HG03442 (cell line): ENCODE data around the gene ITGAX.
"Not testable (repeated sequence)": the region's sequence is repeated elsewhere in the genome, so short reads cannot be mapped to it uniquely, and the experiment has no call there.

Experiments
- ATAC-seq: cut with Tn5 transposase; IDR thresholded peaks from one replicate; pipeline ENCODE4 v1.9.1; 2021; ENCODE audit warnings: mild to moderate bottlenecking, moderate library complexity; ENCODE audit not compliant: unreplicated experiment

The ITGAX gene

DNA sequence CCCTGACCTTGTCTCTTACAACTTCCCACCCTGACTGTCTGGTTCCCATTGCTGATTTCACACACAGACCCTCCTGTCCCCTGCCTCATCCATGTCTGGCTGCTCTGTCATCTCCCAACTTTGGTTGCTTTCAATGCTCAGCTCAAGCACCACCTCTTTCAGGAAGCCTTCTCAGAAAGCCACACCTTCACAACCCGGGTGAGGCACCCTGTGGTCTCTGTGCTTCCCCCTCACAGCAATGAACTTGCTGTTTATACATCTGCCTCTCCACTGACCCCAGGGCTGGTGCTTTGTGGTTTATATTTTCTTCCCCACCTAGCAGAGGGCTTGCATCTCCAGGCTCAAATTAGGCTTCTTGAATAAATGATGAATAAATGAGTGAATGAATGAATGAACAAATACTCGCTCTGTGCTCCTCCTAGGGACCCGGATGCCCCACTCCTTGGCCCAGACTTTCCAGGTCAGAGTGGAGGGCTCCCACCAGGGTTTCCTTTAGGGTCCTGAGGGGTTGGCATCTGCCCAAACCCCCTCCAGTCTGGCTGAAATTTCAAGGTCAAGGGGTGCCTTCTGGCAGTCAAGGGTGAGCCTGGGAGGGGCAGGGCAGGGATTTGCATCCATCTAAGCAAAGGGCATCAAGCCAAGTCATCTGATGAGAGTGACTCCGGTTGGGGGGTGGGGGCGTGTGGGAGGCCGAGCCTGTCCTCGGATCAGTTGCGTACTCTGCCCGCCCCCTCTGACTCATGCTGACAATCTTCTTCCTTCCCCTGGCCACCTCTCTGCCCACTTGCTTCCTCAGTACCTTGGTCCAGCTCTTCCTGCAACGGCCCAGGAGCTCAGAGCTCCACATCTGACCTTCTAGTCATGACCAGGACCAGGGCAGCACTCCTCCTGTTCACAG is at the start of gene ITGAX:
TSS of gene ITGAX (plus strand) at position 783 of the 898 bp plus-strand sequence. CDS start at position 862, 79 bp downstream.
- peak; percentile 71 for ATAC-seq

DNA sequence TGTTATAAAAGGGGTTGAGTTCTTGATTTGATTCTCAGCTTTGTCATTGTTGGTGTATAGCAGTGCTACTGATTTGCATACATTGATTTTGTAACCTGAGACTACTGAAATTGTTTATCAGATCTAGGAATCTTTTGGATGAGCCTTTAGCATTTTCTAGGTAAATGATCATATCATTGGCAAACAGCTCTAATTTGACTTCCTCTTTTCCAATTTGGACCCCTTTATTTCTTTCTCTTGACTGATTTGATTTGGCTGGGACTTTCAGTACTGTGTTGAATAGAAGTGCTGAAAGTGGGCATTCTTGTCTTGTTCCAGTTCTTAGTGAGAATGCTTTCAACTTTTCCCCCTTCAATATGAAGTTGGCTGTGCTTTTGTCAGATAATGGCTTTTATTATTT is 49.8 kb upstream of the ITGAX start:
- no peak for ATAC-seq

DNA sequence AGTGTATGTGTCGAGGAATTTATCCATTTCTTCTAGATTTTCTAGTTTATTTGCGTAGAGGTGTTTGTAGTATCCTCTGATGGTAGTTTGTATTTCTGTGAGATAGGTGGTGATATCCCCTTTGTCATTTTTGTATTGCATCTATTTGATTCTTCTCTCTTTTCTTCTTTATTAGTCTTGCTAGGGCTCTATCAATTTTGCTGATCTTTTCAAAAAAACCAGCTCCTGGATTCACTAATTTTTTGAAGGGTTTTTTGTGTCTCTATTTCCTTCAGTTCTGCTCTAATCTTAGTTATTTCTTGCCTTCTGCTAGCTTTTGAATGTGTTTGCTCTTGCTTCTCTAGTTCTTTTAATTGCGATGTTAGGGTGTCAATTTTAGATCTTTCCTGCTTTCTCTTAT is 46.6 kb upstream of the ITGAX start:
- ATAC-seq, result not testable (repeated sequence)

DNA sequence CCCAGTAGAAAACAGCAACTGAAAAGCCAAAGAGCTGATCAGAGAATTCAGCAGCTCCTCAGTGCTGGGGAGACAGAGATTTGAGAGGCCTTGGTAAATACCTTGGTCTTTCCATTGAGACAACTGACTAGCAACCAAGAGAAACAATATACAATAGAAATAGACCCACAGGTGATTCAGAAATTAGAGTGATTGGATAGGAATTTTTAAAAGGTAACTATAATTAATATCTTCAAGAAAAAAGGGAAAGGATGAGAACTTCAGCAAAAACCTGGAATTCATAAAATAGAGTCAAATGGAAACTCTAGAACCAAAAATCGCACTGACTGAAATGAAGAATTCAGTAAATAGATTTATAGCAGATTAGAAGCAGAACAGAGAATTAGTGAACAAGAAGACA is 32.5 kb upstream of the ITGAX start:
- no peak for ATAC-seq

DNA sequence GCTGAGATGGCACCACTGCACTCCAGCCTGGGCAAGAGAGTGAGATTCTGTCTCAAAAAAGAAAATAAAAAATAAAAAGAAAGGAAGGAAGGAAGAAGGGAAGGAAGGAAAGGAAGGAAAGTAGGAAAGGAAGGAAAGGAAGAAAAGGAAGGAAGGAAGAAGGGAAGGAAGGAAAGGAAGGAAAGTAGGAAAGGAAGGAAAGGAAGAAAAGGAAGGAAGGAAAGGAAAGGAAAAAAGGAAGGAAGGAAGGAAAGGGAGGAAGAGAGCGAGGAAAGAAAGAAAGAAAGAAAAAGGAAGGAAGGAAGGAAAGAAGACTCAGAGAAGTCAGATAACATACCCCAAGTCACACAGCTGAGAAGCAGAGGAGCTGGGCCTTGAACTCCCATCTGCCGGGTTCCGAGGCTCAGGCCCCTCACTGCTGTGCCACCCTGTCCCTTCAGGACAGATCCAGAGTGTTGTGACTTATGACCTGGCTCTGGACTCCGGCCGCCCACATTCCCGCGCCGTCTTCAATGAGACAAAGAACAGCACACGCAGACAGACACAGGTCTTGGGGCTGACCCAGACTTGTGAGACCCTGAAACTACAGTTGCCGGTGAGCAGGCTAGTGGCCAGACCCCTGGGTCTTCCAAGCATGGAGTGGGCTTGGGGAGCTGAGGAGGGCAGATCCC is 30.9 kb upstream of the ITGAX start:
- no peak for ATAC-seq

DNA sequence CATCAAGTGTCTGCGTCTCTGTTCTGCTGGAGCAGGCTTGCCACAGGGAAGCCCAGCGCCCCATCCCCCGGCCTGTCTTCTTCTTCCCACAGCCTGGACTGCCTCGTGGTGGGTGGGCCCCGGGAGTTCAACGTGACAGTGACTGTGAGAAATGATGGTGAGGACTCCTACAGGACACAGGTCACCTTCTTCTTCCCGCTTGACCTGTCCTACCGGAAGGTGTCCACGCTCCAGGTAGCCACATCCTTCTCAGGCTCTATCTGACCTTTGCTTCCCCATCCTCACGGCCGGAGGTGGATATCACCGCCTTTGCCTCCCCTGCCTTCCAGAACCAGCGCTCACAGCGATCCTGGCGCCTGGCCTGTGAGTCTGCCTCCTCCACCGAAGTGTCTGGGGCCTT is 29.8 kb upstream of the ITGAX start:
- no peak for ATAC-seq

DNA sequence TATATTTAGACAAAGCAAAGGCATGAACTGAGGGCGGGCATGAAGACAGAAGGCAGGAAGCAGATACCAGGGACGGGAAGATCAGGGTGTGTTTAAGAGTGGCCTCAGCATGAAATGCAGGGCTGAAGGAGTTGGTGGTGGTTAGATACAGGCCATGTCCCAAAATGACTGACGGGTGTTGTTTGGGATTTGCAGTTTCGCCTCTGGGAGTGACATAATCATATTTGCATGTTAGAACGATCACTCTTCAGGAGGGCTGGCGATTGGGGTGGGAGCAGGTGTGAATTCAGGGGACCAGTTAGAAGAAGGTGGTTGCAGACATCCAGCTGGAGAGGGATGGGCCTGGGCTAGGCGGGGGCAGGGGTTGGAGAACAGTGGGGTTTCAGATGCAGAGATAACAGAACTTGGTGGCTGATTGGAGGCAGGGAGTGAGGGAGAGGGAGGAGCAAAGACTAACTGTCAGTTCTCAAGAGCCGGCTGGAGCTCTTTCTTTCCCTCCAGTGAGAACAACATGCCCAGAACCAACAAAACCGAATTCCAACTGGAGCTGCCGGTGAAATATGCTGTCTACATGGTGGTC is 27.2 kb upstream of the ITGAX start:
- ATAC-seq, result no peak

DNA sequence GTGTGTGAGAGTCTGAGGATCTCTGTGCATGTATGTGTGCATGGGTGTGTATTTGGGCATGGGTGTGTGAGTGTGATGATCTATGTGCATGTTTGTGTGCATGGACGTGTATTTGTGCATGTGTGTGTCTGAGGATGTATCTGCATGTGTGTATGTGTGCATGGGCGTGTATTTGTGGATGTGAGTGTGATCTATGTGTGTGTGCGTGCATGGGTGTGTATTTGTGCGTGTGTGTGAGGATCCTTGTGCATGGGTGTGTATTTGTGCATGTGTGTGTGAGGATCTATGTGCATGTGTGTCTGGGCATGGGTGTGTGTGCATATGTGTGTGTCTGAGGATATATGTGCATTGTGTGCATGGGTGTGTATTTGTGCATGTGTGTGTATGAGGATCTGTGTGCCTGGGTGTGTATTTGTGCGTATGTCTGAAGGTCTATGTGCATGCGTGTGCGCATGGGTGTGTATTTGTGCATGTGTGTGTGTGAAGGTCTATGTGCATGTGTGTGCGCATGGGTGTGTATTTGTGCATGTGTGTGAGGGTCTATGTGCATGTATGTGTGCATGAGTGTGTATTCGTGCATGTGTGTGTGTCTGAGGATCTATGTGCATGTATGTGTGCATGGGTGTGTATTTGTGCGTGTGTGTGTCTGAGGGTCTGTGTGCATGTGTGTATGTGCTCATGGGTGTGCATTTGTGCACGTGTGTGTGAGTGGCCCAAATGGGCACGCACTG is 26.5 kb upstream of the ITGAX start:
- ATAC-seq, result no peak

DNA sequence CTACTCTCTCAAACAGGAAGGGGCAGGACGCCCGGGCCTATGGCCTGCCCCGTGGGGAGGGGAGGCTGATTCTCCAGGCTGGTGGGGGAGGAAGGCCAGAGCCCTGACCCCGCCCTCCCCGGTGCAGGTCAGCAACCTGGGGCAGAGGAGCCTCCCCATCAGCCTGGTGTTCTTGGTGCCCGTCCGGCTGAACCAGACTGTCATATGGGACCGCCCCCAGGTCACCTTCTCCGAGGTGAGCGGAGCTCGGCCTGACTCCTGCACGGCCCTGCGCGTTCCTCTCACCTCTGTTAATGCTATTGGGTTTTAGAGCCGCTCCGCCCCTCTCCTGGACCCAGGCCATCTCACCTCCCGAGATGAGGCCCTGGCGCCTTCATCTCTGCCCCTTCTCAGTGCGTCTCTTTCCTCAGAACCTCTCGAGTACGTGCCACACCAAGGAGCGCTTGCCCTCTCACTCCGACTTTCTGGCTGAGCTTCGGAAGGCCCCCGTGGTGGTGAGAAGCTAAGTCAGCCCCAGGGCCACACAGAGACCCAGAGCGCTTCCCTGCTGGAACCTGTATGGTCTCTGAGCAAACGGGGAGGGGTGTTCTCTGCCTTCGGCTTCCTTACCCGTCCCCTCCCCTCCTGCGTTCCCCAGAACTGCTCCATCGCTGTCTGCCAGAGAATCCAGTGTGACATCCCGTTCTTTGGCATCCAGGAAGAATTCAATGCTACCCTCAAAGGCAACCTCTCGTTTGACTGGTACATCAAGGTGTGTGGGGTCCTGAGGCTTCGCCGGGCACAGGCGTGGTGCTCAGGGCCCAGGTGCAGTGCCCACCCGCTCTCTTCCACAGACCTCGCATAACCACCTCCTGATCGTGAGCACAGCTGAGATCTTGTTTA is 25.1 kb upstream of the ITGAX start:
- no peak for ATAC-seq

DNA sequence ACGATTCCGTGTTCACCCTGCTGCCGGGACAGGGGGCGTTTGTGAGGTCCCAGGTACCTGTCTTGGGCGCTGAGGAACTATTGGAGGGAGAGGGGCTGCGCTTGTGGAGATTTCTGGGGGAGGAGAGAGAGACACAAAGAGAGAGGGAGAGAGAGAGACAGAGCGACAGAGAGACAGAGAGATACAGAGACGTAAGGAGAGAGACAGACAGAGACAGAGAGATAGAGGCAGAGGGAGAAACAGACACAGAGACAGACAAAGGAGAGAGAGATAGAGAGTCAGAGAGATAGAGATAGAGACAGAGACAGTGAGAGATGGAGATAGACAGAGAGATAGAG is 24.5 kb upstream of the ITGAX start:
- no peak for ATAC-seq

DNA sequence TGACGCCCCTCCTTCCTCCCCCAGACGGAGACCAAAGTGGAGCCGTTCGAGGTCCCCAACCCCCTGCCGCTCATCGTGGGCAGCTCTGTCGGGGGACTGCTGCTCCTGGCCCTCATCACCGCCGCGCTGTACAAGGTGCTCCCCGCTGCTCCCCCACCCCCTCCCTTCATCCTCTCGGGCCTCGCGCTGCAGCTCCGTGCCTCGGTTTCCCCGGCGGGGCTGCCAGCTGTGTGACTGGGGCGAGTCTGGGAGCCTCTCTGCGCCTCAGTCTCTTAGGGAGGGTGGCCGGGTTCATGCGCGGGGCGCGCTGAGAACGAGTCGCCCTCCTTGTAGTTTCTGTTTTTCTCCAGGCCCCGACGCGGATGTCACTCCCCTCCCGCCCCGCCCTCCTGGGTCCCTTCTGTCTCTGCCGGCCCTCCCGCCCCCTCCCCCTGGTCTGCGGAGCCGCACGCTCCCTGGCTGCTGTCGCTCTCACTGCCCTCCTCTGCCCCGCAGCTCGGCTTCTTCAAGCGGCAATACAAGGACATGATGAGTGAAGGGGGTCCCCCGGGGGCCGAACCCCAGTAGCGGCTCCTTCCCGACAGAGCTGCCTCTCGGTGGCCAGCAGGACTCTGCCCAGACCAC is 23.7 kb upstream of the ITGAX start:
- no peak for ATAC-seq

DNA sequence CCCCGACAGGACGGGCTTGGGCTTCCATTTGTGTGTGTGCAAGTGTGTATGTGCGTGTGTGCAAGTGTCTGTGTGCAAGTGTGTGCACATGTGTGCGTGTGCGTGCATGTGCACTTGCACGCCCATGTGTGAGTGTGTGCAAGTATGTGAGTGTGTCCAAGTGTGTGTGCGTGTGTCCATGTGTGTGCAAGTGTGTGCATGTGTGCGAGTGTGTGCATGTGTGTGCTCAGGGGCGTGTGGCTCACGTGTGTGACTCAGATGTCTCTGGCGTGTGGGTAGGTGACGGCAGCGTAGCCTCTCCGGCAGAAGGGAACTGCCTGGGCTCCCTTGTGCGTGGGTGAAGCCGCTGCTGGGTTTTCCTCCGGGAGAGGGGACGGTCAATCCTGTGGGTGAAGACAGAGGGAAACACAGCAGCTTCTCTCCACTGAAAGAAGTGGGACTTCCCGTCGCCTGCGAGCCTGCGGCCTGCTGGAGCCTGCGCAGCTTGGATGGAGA is 23.1 kb upstream of the ITGAX start:
- no peak for ATAC-seq

DNA sequence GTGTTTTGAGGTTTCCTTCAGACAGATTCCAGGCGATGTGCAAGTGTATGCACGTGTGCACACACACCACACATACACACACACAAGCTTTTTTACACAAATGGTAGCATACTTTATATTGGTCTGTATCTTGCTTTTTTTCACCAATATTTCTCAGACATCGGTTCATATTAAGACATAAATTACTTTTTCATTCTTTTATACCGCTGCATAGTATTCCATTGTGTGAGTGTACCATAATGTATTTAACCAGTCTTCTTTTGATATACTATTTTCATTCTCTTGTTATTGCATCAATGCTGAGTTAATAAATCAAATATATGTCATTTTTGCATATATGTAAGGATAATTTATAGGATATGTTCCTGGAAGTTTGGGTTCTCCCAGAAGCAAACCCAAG is 22.4 kb upstream of the ITGAX start:
- ATAC-seq, result no peak

DNA sequence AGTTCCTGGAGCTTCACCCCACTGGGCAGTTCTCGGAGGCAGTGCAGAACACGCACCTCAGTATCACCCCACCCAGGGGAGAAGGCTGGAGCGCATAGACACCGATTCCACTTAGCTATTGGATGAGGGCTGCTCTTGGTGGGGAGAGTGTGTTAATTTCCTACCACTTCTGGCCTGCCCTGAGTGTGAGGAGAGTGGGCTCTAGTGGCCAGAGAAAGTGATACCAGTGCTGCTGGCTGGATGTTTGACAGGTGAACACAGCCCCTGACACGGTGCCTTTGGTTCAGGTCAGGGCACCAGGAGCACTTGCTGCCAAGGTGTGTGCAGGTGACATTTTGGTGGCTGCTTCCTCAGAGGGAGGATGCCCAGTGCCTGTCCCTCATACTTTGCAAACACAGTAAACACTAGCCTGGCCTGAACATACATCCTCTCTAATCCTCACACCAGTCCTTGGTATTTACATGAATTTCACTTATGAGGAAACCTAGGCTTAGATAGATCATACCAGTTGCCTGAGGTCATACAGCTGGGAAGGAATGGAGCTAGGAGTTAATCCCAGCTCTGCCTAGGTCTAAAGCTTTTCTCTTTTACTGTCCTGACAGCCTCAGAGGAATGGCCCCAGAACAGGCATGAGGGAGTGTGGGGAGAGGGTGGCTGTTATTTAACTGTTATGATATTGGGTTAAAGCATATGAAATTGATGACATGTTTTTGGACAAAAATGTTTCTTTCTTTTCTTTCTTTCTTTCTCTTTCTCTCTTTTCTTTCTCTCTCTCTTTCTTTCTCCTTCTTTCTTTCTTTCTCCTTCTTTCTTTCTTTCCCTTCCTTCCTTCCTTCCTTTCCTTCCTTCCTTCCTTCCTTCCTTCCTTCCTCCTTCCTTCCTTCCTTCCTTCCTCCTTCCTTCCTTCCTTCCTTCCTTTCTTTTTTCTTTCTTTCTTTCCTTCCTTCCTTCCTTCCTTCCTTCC is 21.0 kb upstream of the ITGAX start:
- peak; percentile 59 for ATAC-seq

DNA sequence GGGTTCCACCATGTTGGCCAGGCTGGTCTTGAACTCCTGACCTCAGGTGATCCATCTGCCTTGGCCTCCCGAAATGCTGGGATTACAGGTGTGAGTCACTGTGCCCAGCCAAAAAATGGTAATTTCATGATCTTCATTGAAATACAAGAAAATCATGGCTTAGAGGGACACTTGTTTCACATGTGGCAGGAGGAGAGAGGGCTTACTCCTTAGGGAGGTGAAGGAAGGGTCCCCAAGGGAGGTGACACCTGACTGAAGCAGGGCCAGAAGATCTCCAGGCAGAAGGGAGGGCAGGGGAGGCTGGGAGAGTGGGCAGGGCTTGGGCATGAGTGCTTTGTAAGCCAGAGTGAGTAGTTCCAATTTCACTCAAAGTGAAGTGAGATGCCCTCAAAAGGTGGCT is 20.0 kb upstream of the ITGAX start:
- ATAC-seq, result no peak

DNA sequence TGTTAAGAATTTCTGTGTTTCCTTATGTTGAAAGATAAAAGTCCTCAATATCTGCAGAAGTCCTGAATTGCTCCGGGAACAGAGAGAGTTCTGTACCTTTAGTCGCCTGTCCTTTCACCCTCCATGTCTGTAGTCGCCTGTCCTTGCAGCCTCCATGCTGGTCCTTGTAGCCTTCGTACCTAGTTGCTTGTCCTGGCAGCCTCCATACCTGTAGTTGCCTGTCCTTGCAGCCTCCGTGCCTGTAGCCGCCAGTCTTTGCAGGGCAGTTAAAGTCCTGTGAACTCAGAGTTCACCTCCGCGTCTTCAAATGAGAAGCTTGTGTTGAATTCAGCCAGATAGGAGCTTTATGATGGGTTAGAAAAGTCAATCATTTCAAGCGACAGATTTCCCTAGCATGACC is 19.5 kb upstream of the ITGAX start:
- ATAC-seq, result no peak

DNA sequence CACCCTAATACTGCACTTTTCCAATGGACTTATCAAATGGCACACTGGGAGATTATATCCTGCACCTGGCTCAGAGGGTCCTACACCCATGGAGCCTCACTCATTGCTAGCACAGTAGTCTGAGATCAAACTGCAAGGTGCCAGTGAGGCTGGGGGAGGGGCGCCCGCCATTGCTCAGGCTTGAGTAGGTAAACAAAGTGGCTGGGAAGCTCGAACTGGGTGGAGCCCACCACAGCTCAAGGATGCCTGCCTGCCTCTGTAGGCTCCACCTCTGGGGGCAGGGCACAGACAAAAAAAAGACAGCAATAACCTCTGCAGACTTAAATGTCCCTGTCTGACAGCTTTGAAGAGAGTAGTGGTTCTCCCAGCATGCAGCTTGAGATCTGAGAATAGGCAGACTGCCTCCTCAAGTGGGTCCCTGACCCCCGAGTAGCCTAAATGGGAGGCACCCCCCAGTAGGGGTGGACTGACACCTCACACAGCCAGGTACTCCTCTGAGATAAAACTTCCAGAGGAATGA is 16.8 kb upstream of the ITGAX start:
- not testable (repeated sequence) for ATAC-seq

DNA sequence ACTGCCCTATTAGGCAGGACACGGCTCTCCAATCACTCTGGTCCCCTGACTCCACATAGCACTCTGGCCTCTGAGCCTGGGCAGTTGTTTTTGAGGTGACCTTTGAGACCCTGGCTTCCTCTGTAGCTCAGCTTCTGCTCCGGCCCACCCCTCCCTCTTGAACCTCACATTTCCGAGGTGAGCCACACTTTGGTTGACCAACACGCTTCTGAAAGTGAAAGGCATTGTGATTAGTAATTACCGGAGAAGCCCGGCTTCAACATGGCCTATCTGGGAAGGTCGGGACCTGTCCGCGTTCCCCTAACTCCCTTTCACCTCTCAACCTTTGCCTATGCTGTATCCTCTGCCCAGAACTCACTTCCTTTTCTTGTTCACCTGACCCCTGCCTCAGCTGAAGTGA is 10.3 kb upstream of the ITGAX start:
- peak; percentile 91 for ATAC-seq
